Loucy (cell line): ENCODE results near the gene TXNRD1.

Source experiments
- H2AFZ ChIP-seq: fragments of 200-600 bp; sonication (generic); 2 replicates; pipeline ENCODE4 v1.6.0; 2016; ENCODE audit warnings: antibody characterized with exemption, mild to moderate bottlenecking, low read length, moderate library complexity
- H3F3A ChIP-seq: fragments of 200-600 bp; 2 replicates; pipeline ENCODE4 v1.6.0; 2016; ENCODE audit warnings: antibody characterized with exemption, low read depth, mild to moderate bottlenecking
- H3K27me3 ChIP-seq: fragments of 200-600 bp; sonication (generic); 2 replicates; pipeline ENCODE4 v1.6.1; 2014; ENCODE audit warnings: low read length, mild to moderate bottlenecking; ENCODE audit not compliant: insufficient read depth, poor library complexity, severe bottlenecking
- H3K36me3 ChIP-seq: fragments of 200-600 bp; sonication (generic); 2 replicates; pipeline ENCODE4 v1.6.1; 2016; ENCODE audit warnings: low read length; ENCODE audit not compliant: insufficient read depth
- H3K4me1 ChIP-seq: fragments of 200-600 bp; sonication (generic); 2 replicates; pipeline ENCODE4 v1.5.1; 2014; ENCODE audit warnings: low read length, mild to moderate bottlenecking; ENCODE audit not compliant: insufficient read depth, poor library complexity, severe bottlenecking
- H3K4me2 ChIP-seq: fragments of 200-600 bp; sonication (generic); 2 replicates; pipeline ENCODE4 v1.6.0; 2014; ENCODE audit warnings: antibody characterized with exemption, low read length, low read depth, mild to moderate bottlenecking; ENCODE audit not compliant: poor library complexity, severe bottlenecking
- H3K4me3 ChIP-seq: fragments of 200-600 bp; sonication (generic); 2 replicates; pipeline ENCODE4 v1.5.1; 2014; ENCODE audit warnings: low read length, mild to moderate bottlenecking, mixed read lengths; ENCODE audit not compliant: poor library complexity, severe bottlenecking
- H3K79me2 ChIP-seq: fragments of 200-600 bp; sonication (generic); 2 replicates; pipeline ENCODE4 v1.6.1; 2014; ENCODE audit warnings: low read length; ENCODE audit not compliant: insufficient read depth
- H3K9ac ChIP-seq: fragments of 200-600 bp; sonication (generic); 2 replicates; pipeline ENCODE4 v1.6.0; 2014; ENCODE audit warnings: mild to moderate bottlenecking, low read depth, low read length, moderate library complexity; ENCODE audit not compliant: poor library complexity, severe bottlenecking
- H3K9me2 ChIP-seq: fragments of 200-600 bp; sonication (generic); replicated peaks from 2 replicates; pipeline ENCODE4 v1.6.1; 2016; ENCODE audit warnings: low read depth, low read length, mixed read lengths
- H3K9me3 ChIP-seq: fragments of 200-600 bp; sonication (generic); 2 replicates; pipeline ENCODE4 v1.6.1; 2014; ENCODE audit warnings: mild to moderate bottlenecking, antibody characterized with exemption, low read length, low read depth; ENCODE audit not compliant: insufficient read depth
- H4K20me1 ChIP-seq: fragments of 200-600 bp; sonication (generic); 2 replicates; pipeline ENCODE4 v1.6.0; 2014; ENCODE audit warnings: antibody characterized with exemption, low read length, mild to moderate bottlenecking; ENCODE audit not compliant: insufficient read depth, poor library complexity, severe bottlenecking
- CTCF ChIP-seq: fragments of 200-600 bp; sonication (generic); conservative IDR thresholded peaks from 2 replicates; pipeline ENCODE4 v1.5.1; 2014; ENCODE audit warnings: mild to moderate bottlenecking, antibody characterized with exemption, low read length
- EZH2phosphoT487 ChIP-seq: fragments of 200-600 bp; IDR thresholded peaks from 2 replicates; pipeline ENCODE4 v1.6.1; 2018; ENCODE audit warnings: antibody characterized with exemption, mild to moderate bottlenecking, moderate library complexity, borderline replicate concordance

TXNRD1 gene

DNA sequence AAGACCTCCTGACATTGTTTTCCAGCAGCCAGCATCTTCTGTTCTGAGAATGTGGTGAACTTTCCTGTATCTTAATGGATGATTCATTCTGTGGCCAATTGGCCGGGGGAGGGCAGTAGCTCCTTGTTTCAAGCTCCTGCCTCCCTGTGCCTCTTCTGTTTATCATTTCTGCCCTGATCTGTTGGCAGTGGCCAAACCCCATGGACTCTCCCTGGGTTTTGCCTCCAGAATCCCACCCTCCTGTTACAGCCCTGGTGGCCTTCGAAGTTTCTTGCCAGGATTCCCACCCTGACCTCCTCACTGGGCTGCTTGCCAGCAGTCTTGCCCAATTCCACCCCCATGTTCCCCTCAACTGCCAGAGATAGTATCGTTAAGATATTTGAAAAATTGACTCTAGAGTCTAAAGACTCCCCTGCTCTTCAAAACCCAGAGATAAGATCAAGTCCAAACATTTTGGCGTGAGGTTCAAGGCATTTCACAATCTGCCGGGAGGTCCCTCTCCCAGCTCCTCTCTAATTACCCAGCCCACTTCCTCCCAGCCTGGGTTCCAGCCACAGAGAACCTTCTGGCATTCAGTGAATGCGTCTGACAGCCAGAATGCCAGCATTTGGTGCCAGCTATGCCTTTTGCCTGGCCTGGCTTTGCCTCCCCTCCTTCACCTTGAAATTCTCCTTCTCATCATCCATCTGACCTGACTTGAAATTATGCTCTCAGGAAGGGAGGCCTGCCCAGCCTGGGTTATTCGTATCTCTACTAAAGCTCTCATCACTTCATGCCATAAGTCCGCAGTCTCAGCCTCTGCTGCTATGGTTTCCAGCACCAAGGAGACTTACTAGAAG, 37.7 kb upstream of the TXNRD1 start:
- Histone ChIP-seq H2AFZ (no peak overlapping the region), H3K27me3 (no peaks in the 10 kb centered on the region), H3K4me3 (no peak overlapping the region), H3K36me3 (no peaks in the 10 kb centered on the region), H4K20me1 (no peaks in the 10 kb centered on the region), H3F3A (no peaks in the 10 kb centered on the region), H3K9me2 (no peaks in the 10 kb centered on the region), H3K4me1 (peaks cover 6% of the 10 kb centered on the region), H3K9ac (no peak overlapping the region), H3K9me3 (no peaks in the 10 kb centered on the region), H3K4me2 (no peak overlapping the region), H3K79me2 (no peaks in the 10 kb centered on the region)
- TF ChIP-seq CTCF (no peak; the same call in 1 of the 2 replicates), EZH2phosphoT487 (no peak)

DNA sequence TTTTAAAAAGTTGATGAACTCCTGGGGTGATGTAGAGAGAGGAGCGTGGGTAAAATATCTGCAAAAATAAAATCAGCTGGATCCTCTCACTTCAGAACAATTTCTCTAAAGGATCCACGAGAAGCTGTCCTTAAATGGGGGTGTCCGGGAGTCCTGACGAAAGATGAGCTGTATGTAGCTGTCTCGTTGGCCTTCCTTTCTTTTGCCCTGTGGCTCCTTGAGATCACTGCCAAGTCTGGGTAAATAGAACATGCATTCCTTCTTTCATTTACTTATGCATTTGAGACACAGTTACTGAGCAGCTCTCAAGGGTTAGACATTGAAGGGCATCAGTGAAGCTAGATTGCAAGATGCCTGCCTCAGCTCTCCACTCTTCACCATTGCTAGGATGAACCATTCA, 35.2 kb upstream of the TXNRD1 start:
- Histone ChIP-seq H3K36me3 (no peaks in the 10 kb centered on the region), H3K9me2 (no peaks in the 10 kb centered on the region), H3K9ac (no peak overlapping the region), H4K20me1 (no peaks in the 10 kb centered on the region), H3F3A (no peaks in the 10 kb centered on the region), H2AFZ (no peak overlapping the region), H3K4me2 (no peak overlapping the region), H3K4me3 (no peak overlapping the region), H3K27me3 (no peaks in the 10 kb centered on the region), H3K4me1 (peaks cover 6% of the 10 kb centered on the region), H3K79me2 (no peaks in the 10 kb centered on the region), H3K9me3 (no peaks in the 10 kb centered on the region; the same call in 1 of the 2 replicates)
- TF ChIP-seq EZH2phosphoT487: no peak
- TF ChIP-seq CTCF: no peak

GRCh38 chr12:104181313-104181712, 34.3 kb upstream of the TXNRD1 start:
- H3K9me3 ChIP-seq: no peaks in the 10 kb centered on the region; the same call in 1 of the 2 replicates
- no peak overlapping the region for H3K4me3 ChIP-seq
- H2AFZ ChIP-seq: no peak overlapping the region
- H3K79me2 ChIP-seq: no peaks in the 10 kb centered on the region
- H4K20me1 ChIP-seq: no peaks in the 10 kb centered on the region
- H3F3A ChIP-seq: no peaks in the 10 kb centered on the region
- no peak overlapping the region for H3K4me2 ChIP-seq
- H3K9ac ChIP-seq: no peak overlapping the region
- H3K9me2 ChIP-seq: no peaks in the 10 kb centered on the region
- no peaks in the 10 kb centered on the region for H3K36me3 ChIP-seq
- peaks cover 6% of the 10 kb centered on the region for H3K4me1 ChIP-seq
- TF ChIP-seq EZH2phosphoT487: no peak
- no peak for TF ChIP-seq CTCF
- H3K27me3 ChIP-seq: no peaks in the 10 kb centered on the region
